DOHH2 (cell line): ENCODE results near the gene MT2A.

Experiments used
- H3F3A ChIP-seq: fragments of 200-600 bp; sonication (generic), shearing (Covaris generic); 2 replicates; pipeline ENCODE4 v1.6.0; 2016; ENCODE audit warnings: antibody characterized with exemption, mild to moderate bottlenecking; ENCODE audit not compliant: control insufficient read depth, insufficient read depth
- H3K27ac ChIP-seq: fragments of 200-600 bp; sonication (generic); 2 replicates; pipeline ENCODE4 v1.5.1; 2014; ENCODE audit warnings: low read depth, mild to moderate bottlenecking, low read length, moderate library complexity
- H3K27me3 ChIP-seq: fragments of 200-600 bp; sonication (generic); 2 replicates; pipeline ENCODE4 v1.6.1; 2014; ENCODE audit warnings: mild to moderate bottlenecking, low read length, mixed read lengths; ENCODE audit not compliant: control insufficient read depth
- H3K36me3 ChIP-seq: fragments of 200-600 bp; sonication (generic); 2 replicates; pipeline ENCODE4 v1.6.1; 2014; ENCODE audit warnings: mild to moderate bottlenecking, low read length, moderate library complexity, mixed read lengths; ENCODE audit not compliant: control insufficient read depth
- H3K4me1 ChIP-seq: fragments of 200-600 bp; sonication (generic); 2 replicates; pipeline ENCODE4 v1.6.1; 2014; ENCODE audit warnings: mild to moderate bottlenecking, low read length, mixed read lengths; ENCODE audit not compliant: control insufficient read depth
- H3K4me2 ChIP-seq: fragments of 200-600 bp; sonication (generic); 2 replicates; pipeline ENCODE4 v1.6.0; 2014; ENCODE audit warnings: mild to moderate bottlenecking, low read length, moderate library complexity
- H3K4me3 ChIP-seq: fragments of 200-600 bp; sonication (generic); 2 replicates; pipeline ENCODE4 v1.5.1; 2014; ENCODE audit warnings: mild to moderate bottlenecking, low read length, mixed read lengths
- H3K79me2 ChIP-seq: fragments of 200-600 bp; sonication (generic); 2 replicates; pipeline ENCODE4 v1.6.1; 2014; ENCODE audit warnings: mild to moderate bottlenecking, low read length, mixed read lengths; ENCODE audit not compliant: control insufficient read depth
- H3K9me2 ChIP-seq: fragments of 200-600 bp; sonication (generic); replicated peaks from 2 replicates; pipeline ENCODE4 v1.6.1; 2014; ENCODE audit warnings: mild to moderate bottlenecking, low read length, mixed read lengths; ENCODE audit not compliant: control insufficient read depth
- H3K9me3 ChIP-seq: fragments of 200-600 bp; sonication (generic); 2 replicates; pipeline ENCODE4 v1.6.1; 2014; ENCODE audit warnings: antibody characterized with exemption, low read length, mixed read lengths; ENCODE audit not compliant: control insufficient read depth, insufficient read depth
- H4K20me1 ChIP-seq: fragments of 200-600 bp; sonication (generic); 2 replicates; pipeline ENCODE4 v1.6.0; 2014; ENCODE audit warnings: low read depth, mild to moderate bottlenecking, antibody characterized with exemption, low read length, moderate library complexity; ENCODE audit not compliant: control insufficient read depth, insufficient read depth
- EZH2phosphoT487 ChIP-seq: fragments of 200-600 bp; sonication (generic); IDR thresholded peaks from 2 replicates; pipeline ENCODE4 v1.6.1; 2017; ENCODE audit warnings: borderline replicate concordance, mild to moderate bottlenecking, antibody characterized with exemption, low read length, moderate library complexity, mixed read lengths
- TF ChIP-seq, protein P1 (sequence below): fragments of 200-600 bp; sonication (generic); IDR thresholded peaks from one replicate; pipeline ENCODE4 v1.5.1; 2014; ENCODE audit warnings: antibody characterized with exemption, mild to moderate bottlenecking, low read depth, low read length; ENCODE audit not compliant: poor library complexity, severe bottlenecking

The MT2A gene

DNA sequence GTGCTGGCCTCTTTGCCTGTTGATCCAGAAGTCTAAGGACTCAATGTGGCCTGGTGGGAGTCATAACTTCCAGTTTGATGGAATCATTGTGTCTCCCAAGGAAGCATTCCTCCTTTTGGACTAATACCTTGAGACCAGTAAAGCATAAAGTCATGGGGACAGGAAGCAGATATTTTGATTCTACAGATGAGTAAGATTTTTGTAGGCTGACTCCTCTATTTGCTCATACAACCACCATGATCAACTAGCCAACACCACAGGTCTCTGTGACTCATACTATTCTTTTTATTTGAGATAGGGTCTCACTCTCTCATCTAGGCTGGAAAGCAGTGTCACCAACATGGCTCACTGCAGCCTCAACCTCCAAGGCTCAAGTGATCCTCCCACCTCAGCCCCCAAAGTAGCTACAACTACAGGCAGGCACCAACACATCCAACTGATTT, 6.2 kb downstream of the MT2A start:
- Histone ChIP-seq H3K27me3 (peaks cover 22% of the 10 kb centered on the region), H3K4me2 (no peak overlapping the region), H3F3A (no peaks in the 10 kb centered on the region), H3K79me2 (no peaks in the 10 kb centered on the region), H3K4me3 (no peak overlapping the region), H3K36me3 (no peaks in the 10 kb centered on the region), H3K27ac (no peak overlapping the region), H3K9me2 (no peaks in the 10 kb centered on the region), H3K9me3 (no peaks in the 10 kb centered on the region), H3K4me1 (peaks cover 15% of the 10 kb centered on the region), H4K20me1 (no peaks in the 10 kb centered on the region)
- TF ChIP-seq, protein P1, sequence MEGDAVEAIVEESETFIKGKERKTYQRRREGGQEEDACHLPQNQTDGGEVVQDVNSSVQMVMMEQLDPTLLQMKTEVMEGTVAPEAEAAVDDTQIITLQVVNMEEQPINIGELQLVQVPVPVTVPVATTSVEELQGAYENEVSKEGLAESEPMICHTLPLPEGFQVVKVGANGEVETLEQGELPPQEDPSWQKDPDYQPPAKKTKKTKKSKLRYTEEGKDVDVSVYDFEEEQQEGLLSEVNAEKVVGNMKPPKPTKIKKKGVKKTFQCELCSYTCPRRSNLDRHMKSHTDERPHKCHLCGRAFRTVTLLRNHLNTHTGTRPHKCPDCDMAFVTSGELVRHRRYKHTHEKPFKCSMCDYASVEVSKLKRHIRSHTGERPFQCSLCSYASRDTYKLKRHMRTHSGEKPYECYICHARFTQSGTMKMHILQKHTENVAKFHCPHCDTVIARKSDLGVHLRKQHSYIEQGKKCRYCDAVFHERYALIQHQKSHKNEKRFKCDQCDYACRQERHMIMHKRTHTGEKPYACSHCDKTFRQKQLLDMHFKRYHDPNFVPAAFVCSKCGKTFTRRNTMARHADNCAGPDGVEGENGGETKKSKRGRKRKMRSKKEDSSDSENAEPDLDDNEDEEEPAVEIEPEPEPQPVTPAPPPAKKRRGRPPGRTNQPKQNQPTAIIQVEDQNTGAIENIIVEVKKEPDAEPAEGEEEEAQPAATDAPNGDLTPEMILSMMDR, result no peak
- no peak for TF ChIP-seq EZH2phosphoT487

- no peak overlapping the region for H3K4me3 ChIP-seq
- H3K9me3 ChIP-seq, result no peaks in the 10 kb centered on the region
- H4K20me1 ChIP-seq, result no peaks in the 10 kb centered on the region
- H3F3A ChIP-seq, result no peaks in the 10 kb centered on the region
- no peaks in the 10 kb centered on the region for H3K79me2 ChIP-seq
- H3K4me2 ChIP-seq, result no peak overlapping the region
- H3K9me2 ChIP-seq, result no peaks in the 10 kb centered on the region
- peaks cover 22% of the 10 kb centered on the region; the same call in 1 of the 2 replicates for H3K27me3 ChIP-seq
- TF ChIP-seq, protein P1, result no peak
- no peak for TF ChIP-seq EZH2phosphoT487
- H3K4me1 ChIP-seq, result peaks cover 7% of the 10 kb centered on the region
- H3K36me3 ChIP-seq, result no peaks in the 10 kb centered on the region
- no peak overlapping the region for H3K27ac ChIP-seq
Measured at GRCh38 chr16:56615353-56615752, 7.0 kb downstream of the MT2A start.

DNA sequence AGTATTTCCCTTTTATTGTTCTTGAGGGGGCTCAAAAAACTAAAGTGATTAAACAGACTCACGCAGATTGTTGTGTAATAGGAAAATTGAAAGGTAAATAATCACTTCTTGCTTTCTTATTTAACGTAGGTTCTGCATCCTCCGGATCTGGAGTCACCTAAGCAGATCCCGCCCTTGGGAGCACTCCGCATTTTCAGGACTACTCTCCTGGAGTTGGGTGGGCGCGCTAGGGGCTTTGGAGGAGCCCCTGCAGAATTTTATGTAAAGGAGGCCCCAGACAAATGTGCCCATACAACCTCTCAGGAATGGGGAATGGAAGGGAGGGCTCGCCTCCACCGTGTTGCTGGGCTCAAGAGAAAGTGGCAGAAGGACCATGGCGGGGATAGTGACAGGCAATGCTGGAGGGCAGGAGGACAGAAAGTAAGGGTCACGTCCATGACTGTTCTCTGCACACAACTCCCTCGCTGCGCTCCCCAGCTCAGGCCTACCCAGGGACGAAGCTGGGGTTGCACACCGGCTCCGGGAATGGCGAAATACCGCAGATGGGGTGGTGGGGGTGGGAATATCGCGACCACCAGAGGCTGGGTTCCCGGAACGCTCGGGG, 8.3 kb downstream of the MT2A start:
- Histone ChIP-seq H3K4me2 (no peak overlapping the region), H4K20me1 (no peaks in the 10 kb centered on the region), H3K79me2 (no peaks in the 10 kb centered on the region), H3K27me3 (peaks cover 22% of the 10 kb centered on the region; the same call in 1 of the 2 replicates), H3F3A (no peaks in the 10 kb centered on the region), H3K9me2 (no peaks in the 10 kb centered on the region), H3K4me1 (no peaks in the 10 kb centered on the region), H3K27ac (no peak overlapping the region), H3K36me3 (no peaks in the 10 kb centered on the region), H3K9me3 (no peaks in the 10 kb centered on the region), H3K4me3 (no peak overlapping the region)
- TF ChIP-seq, protein P1, result no peak
- TF ChIP-seq EZH2phosphoT487, result no peak
